Measurements from ENCODE around the gene CALN1. TPM values are rescaled to one million over a fixed set of nuclear protein-coding genes. Genes with fewer than 3 reads are reported as not detected.

Gene CALN1
- total and polyA plus RNA-seq, 7 donors: 0.01 to 0.06 (median 0.02) TPM; not detected in 2

GRCh38 chr7:72140566-72140965 lies 271.6 kb downstream of the CALN1 start:
- DNase-seq: no peak
- intact Hi-C loops (cut with DNase I): no loop called here
- WGBS, 3 donors: 72 to 81% (median 80%) methylated on average over 2 of the region's 2 CpGs

GRCh38 chr7:72127136-72127535 lies 285.0 kb downstream of the CALN1 start:
- intact Hi-C loops (cut with DNase I): no loop called here
- no peaks in the 10 kb centered on the region for H3K36me3 ChIP-seq (ENCODE audit: insufficient read depth in 1 of 2, low read depth in 1 of 2)
- DNase-seq: no peak
- WGBS, 3 donors: 76 to 83% (median 81%) methylated on average over 1 of the region's 1 CpG
- peaks cover 5% of the 10 kb centered on the region for H3K9me3 ChIP-seq
- H3K27me3 ChIP-seq (ENCODE audit: insufficient read depth in 3 of 3, low read length in 2 of 3): no peaks in the 10 kb centered on the region
- no peak overlapping the region for H3K4me3 ChIP-seq
- no peaks in the 10 kb centered on the region for H3K4me1 ChIP-seq
- TF ChIP-seq CTCF (IDR thresholded peaks at IDR 0.05): no peak
- no peak overlapping the region for H3K27ac ChIP-seq
- ATAC-seq: no peak

More at GRCh38 chr7:72140566-72140965, 271.6 kb downstream of the CALN1 start:
- no peaks in the 10 kb centered on the region for H3K9me3 ChIP-seq
- no peaks in the 10 kb centered on the region for H3K4me1 ChIP-seq
- peaks cover 0 to 1% (median 0%) of the 10 kb centered on the region in 3 donors for H3K27me3 ChIP-seq (ENCODE audit: insufficient read depth in 3 of 3, low read length in 2 of 3)
- no peak for ATAC-seq
- H3K27ac ChIP-seq: no peak overlapping the region
- no peaks in the 10 kb centered on the region for H3K36me3 ChIP-seq (ENCODE audit: insufficient read depth in 1 of 2, low read depth in 1 of 2)
- no peak overlapping the region for H3K4me3 ChIP-seq
- no peak for TF ChIP-seq CTCF (IDR thresholded peaks at IDR 0.05)

GRCh38 chr7:72123913-72124312 lies 288.2 kb downstream of the CALN1 start:
- intact Hi-C loops (cut with DNase I): no loop called here
- Histone ChIP-seq H3K27me3 (ENCODE audit: insufficient read depth in 3 of 3, low read length in 2 of 3) (no peaks in the 10 kb centered on the region), H3K4me1 (no peaks in the 10 kb centered on the region), H3K4me3 (no peak overlapping the region), H3K36me3 (ENCODE audit: insufficient read depth in 1 of 2, low read depth in 1 of 2) (no peaks in the 10 kb centered on the region), H3K9me3 (peaks cover 5% of the 10 kb centered on the region), H3K27ac (no peak overlapping the region)
- DNase-seq: no peak
- ATAC-seq: no peak
- 60 to 66% (median 61%) methylated on average over 5 of the region's 5 CpGs for WGBS, 3 donors
- no peak for TF ChIP-seq CTCF (IDR thresholded peaks at IDR 0.05)

GRCh38 chr7:72118366-72118765 lies 293.8 kb downstream of the CALN1 start:
- H3K4me1 ChIP-seq: no peaks in the 10 kb centered on the region
- H3K27me3 ChIP-seq (ENCODE audit: insufficient read depth in 3 of 3, low read length in 2 of 3): no peaks in the 10 kb centered on the region
- WGBS, 3 donors: 66 to 83% (median 78%) methylated on average over 3 of the region's 3 CpGs
- no peak overlapping the region for H3K27ac ChIP-seq
- no peak for ATAC-seq
- DNase-seq: no peak
- no peak for TF ChIP-seq CTCF (IDR thresholded peaks at IDR 0.05)
- H3K36me3 ChIP-seq (ENCODE audit: insufficient read depth in 1 of 2, low read depth in 1 of 2): no peaks in the 10 kb centered on the region
- no peak overlapping the region for H3K4me3 ChIP-seq
- no peaks in the 10 kb centered on the region for H3K9me3 ChIP-seq
- intact Hi-C loops (cut with DNase I): no loop called here

GRCh38 chr7:72114129-72114528 lies 298.0 kb downstream of the CALN1 start:
- Histone ChIP-seq H3K9me3 (no peaks in the 10 kb centered on the region), H3K4me1 (no peaks in the 10 kb centered on the region), H3K27ac (no peak overlapping the region), H3K27me3 (ENCODE audit: insufficient read depth in 3 of 3, low read length in 2 of 3) (no peaks in the 10 kb centered on the region), H3K36me3 (ENCODE audit: insufficient read depth in 1 of 2, low read depth in 1 of 2) (no peaks in the 10 kb centered on the region), H3K4me3 (no peak overlapping the region)
- ATAC-seq (no peak), DNase-seq (no peak)
- TF ChIP-seq CTCF (IDR thresholded peaks at IDR 0.05): no peak
- intact Hi-C loops (cut with DNase I): no loop called here
- WGBS, 3 donors: 42 to 59% (median 58%) methylated on average over 2 of the region's 2 CpGs

Measured in psoas muscle (tissue), 8 donors.